HCT116 (cell line): ENCODE measurements around the gene CHID1. TPM values are rescaled to one million over a fixed set of nuclear protein-coding genes. Genes with fewer than 3 reads are reported as not detected.

Experiments used
- ATAC-seq: fragments of 200-7000 bp; cut with Tn5 transposase; 2 replicates; pipeline ENCODE4 v1.9.1; 2020; ENCODE audit warnings: mild to moderate bottlenecking, moderate library complexity
- BruUV-seq: library from RNA; stranded (reverse); fragments of 400-500 nt; replicated peaks from 2 replicates; lab custom pipeline; 2021; lab: Mats Ljungman, UMichigan
- CTCF ChIA-PET: fragments of 300-600 bp; sonication (Branson Sonifier 250); formaldehyde crosslinking; loops from one replicate; lab custom pipeline; 2021; ENCODE audit warnings: antibody characterized with exemption; lab: Charles Lee
- POLR2A ChIA-PET: fragments of 300-600, 350-600 bp; sonication (Branson Sonifier 250); formaldehyde crosslinking; loops from one replicate; lab custom pipeline; 2021; ENCODE audit warnings: antibody characterized with exemption; lab: Charles Lee
- RAD21 ChIA-PET, 2 experiments: fragments of 300-600 bp; sonication (Branson Sonifier 250); formaldehyde crosslinking; loops; one replicate each; lab custom pipeline; 2023; ENCODE audit warnings: low total read pairs in 2 of 2; ENCODE audit not compliant: uncharacterized antibody in 2 of 2, unreplicated experiment in 2 of 2, low non-redundant PET in 1 of 2; lab: Charles Lee
- DNase-seq: peaks from one replicate; pipeline ENCODE4 v3.0.0-alpha.2; 2010; ENCODE audit warnings: low read depth, low spot score
- H2AFZ ChIP-seq: fragments of 200-600 bp; shearing (Covaris generic), sonication (generic); 2 replicates; pipeline ENCODE4 v1.6.1; 2017; ENCODE audit warnings: low read depth, mixed run types, mixed read lengths, antibody characterized with exemption, low read length; ENCODE audit not compliant: poor library complexity, severe bottlenecking
- H3K27ac ChIP-seq: 2 replicates; pipeline ENCODE4 v1.5.1; 2012; ENCODE audit warnings: low read depth, low read length
- H3K27me3 ChIP-seq: fragments of 200-600 bp; sonication (generic); 2 replicates; pipeline ENCODE4 v1.6.1; 2016; ENCODE audit warnings: mixed run types, low read length, mixed read lengths; ENCODE audit not compliant: insufficient read depth
- H3K36me3 ChIP-seq, 2 experiments: fragments of 200-500 bp in 1 of 2; fragments of 200-600 bp in 1 of 2; sonication (Bioruptor generic) in 1 of 2; sonication (generic) in 1 of 2; 2 replicates each; pipeline versions ENCODE4 v1.5.1 to v1.6.1; 2014 to 2016; ENCODE audit warnings: low read length in 2 of 2, inconsistent platforms in 1 of 2, mixed read lengths in 1 of 2, mixed run types in 1 of 2; ENCODE audit not compliant: insufficient read depth in 2 of 2, control insufficient read depth in 1 of 2
- H3K4me1 ChIP-seq, 2 experiments: fragments of 200-600 bp in 1 of 2; sonication (generic) in 1 of 2; 2 replicates each; pipeline versions ENCODE4 v1.5.1 to v1.6.1; 2012 to 2017; ENCODE audit warnings: low read length in 2 of 2, inconsistent platforms in 1 of 2, mild to moderate bottlenecking in 1 of 2, mixed read lengths in 1 of 2, mixed run types in 1 of 2, moderate library complexity in 1 of 2; ENCODE audit not compliant: insufficient read depth in 2 of 2, control insufficient read depth in 1 of 2
- H3K4me2 ChIP-seq: fragments of 200-600 bp; sonication (generic); 2 replicates; pipeline ENCODE4 v1.6.1; 2017; ENCODE audit warnings: mixed run types, low read length, mixed read lengths
- H3K4me3 ChIP-seq, 2 experiments: fragments of 200-600 bp in 1 of 2; sonication (generic) in 1 of 2; replicated peaks in 1 of 2; 2 replicates each; pipeline ENCODE4 v1.5.1; 2011 to 2016; ENCODE audit warnings: low read length in 2 of 2, control low read depth in 1 of 2, low read depth in 1 of 2, mild to moderate bottlenecking in 1 of 2, mixed read lengths in 1 of 2, mixed run types in 1 of 2
- H3K79me2 ChIP-seq: fragments of 200-600 bp; sonication (generic); 2 replicates; pipeline ENCODE4 v1.6.1; 2017; ENCODE audit warnings: mild to moderate bottlenecking, mixed run types, low read length, moderate library complexity, mixed read lengths; ENCODE audit not compliant: insufficient read depth
- H3K9ac ChIP-seq: fragments of 200-600 bp; sonication (generic); 2 replicates; pipeline ENCODE4 v1.6.1; 2016; ENCODE audit warnings: low read length, mixed read lengths
- H3K9me2 ChIP-seq: fragments of 200-600 bp; sonication (generic), shearing (Covaris generic); 2 replicates; pipeline ENCODE4 v1.6.1; 2017; ENCODE audit warnings: mixed run types, mild to moderate bottlenecking, moderate library complexity; ENCODE audit not compliant: insufficient read depth
- H3K9me3 ChIP-seq, 2 experiments: fragments of 200-500 bp in 1 of 2; fragments of 200-600 bp in 1 of 2; sonication (Bioruptor generic) in 1 of 2; sonication (generic) in 1 of 2; 2 replicates each; pipeline ENCODE4 v1.6.1; 2014 to 2017; ENCODE audit warnings: low read length in 2 of 2, mixed read lengths in 2 of 2, inconsistent platforms in 1 of 2, low read depth in 1 of 2, mild to moderate bottlenecking in 1 of 2, mixed run types in 1 of 2, moderate library complexity in 1 of 2; ENCODE audit not compliant: control insufficient read depth in 1 of 2, insufficient read depth in 1 of 2
- H4K20me1 ChIP-seq: fragments of 200-600 bp; sonication (generic), shearing (Covaris generic); 2 replicates; pipeline ENCODE4 v1.6.1; 2017; ENCODE audit warnings: mixed run types, mild to moderate bottlenecking, moderate library complexity; ENCODE audit not compliant: insufficient read depth
- CBX3 ChIP-seq: IDR thresholded peaks from 2 replicates; pipeline ENCODE4 v1.6.1; 2012; ENCODE audit warnings: low read depth
- EGR1 ChIP-seq: IDR thresholded peaks from 2 replicates; pipeline ENCODE4 v1.6.1; 2012; ENCODE audit warnings: low read depth
- ELF1 ChIP-seq: IDR thresholded peaks from 2 replicates; pipeline ENCODE4 v1.6.1; 2012; ENCODE audit warnings: low read depth, borderline replicate concordance
- JUND ChIP-seq: IDR thresholded peaks from 2 replicates; pipeline ENCODE4 v1.6.1; 2012
- POLR2A ChIP-seq: IDR thresholded peaks from 2 replicates; pipeline ENCODE4 v1.7.0; 2011; ENCODE audit warnings: borderline replicate concordance; ENCODE audit not compliant: insufficient read depth, insufficient read length; ENCODE audit errors: extremely low read depth
- POLR2AphosphoS5 ChIP-seq: IDR thresholded peaks from 2 replicates; pipeline ENCODE4 v1.6.1; 2011; ENCODE audit warnings: mild to moderate bottlenecking, low read depth, low read length, moderate library complexity
- TCF7L2 ChIP-seq: IDR thresholded peaks from 2 replicates; pipeline ENCODE4 v1.7.0; 2011; ENCODE audit warnings: borderline replicate concordance, inconsistent platforms; ENCODE audit not compliant: insufficient read depth, insufficient read length; ENCODE audit errors: extremely low read depth
- ZFX ChIP-seq: fragments of 450-650 bp; IDR thresholded peaks from 2 replicates; pipeline ENCODE4 v1.6.1; 2017
- intact Hi-C: fragments of 100-400 bp; cut with micrococcal nuclease; formaldehyde crosslinking; loops from 2 replicates; pipeline ENCODE4 v1.10.0; 2022
- total RNA-seq: library from RNA; stranded (reverse); gene quantifications from one replicate; pipeline ENCODE4 v1.2.1, GENCODE V29; 2021; ENCODE audit not compliant: unreplicated experiment
- TF ChIP-seq, protein P1 (sequence below): IDR thresholded peaks from 2 replicates; pipeline ENCODE4 v1.6.1; 2011; ENCODE audit warnings: mild to moderate bottlenecking, low read length, moderate library complexity; ENCODE audit not compliant: insufficient replicate concordance; ENCODE audit errors: extremely low read depth

Gene CHID1
- total RNA-seq, 1 experiment from 2014 or later, result 102 TPM

DNA sequence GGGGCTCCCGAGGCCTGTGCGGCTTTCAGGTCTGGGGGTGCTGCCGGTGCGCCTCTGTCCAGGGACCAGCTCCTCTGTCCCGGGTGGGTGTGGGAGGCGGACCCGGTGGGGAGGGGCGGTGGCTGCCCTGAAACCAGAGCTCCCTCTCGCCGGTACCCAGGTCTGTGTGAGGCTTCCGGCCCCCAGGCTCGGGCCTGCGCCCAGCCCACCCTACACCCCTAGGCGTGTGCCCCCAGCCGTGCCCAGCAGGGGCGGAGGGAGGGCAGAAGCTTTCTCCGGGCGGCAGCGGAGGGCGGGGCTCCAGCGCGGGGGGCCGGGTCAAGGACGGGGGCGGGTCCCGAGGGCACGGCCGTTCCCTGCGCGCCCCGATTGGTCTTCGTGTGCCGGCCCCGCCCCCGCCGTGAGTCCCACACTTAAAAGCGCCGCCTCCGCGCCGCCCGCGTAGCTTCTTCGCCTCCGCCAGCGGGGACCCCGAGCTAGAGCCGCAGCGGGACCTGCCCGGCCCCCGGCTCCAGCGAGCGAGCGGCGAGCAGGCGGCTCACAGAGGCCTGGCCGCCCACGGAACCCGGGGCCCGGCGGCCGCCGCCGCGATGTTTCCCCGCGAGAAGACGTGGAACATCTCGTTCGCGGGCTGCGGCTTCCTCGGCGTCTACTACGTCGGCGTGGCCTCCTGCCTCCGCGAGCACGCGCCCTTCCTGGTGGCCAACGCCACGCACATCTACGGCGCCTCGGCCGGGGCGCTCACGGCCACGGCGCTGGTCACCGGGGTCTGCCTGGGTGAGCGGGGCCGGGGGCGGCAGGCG is 91.3 kb downstream of the CHID1 start:
- POLR2A ChIA-PET, result interaction anchor here (0.5 to 2.7 kb wide), 18 partner anchors 8 to 236 kb away, joined by 3 to 45 read pairs (median 6); partner anchors contain the start of genes CD151, CHID1, CRACR2B and POLR2L

More for the DNA sequence above, 91.3 kb downstream of the CHID1 start:
- no TSS peak for BruUV-seq
- RAD21 ChIA-PET, result interaction anchor here in 1 of 2 experiments (0.7 kb wide), 1 partner anchor 232 kb away, joined by 4 read pairs; no protein-coding TSS in a partner anchor
- no peaks in the 10 kb centered on the region for H3K9me3 ChIP-seq
- no peaks in the 10 kb centered on the region for H3K27me3 ChIP-seq
- H2AFZ ChIP-seq, result no peak overlapping the region
- H3K27ac ChIP-seq, result peak overlapping the region; percentile 81; the same call in 1 of the 2 replicates
- intact Hi-C loops, result no loop called here
- peaks cover 22% of the 10 kb centered on the region for H3K79me2 ChIP-seq
- CTCF ChIA-PET, result interaction anchor here (1.2 to 1.4 kb wide), 2 partner anchors 10 to 25 kb away, joined by 3 read pairs; partner anchors contain the start of gene RPLP2
- DNase-seq, result no peak
- H3K4me1 ChIP-seq, result peaks cover 26 to 40% of the 10 kb centered on the region in 2 experiments
- H3K4me3 ChIP-seq, result peak overlapping the region; percentile 65 to 77
- peak; percentile 53; the same call in 1 of the 2 replicates for TF ChIP-seq ZFX
- no peak for TF ChIP-seq ELF1
- TF ChIP-seq, protein P1, sequence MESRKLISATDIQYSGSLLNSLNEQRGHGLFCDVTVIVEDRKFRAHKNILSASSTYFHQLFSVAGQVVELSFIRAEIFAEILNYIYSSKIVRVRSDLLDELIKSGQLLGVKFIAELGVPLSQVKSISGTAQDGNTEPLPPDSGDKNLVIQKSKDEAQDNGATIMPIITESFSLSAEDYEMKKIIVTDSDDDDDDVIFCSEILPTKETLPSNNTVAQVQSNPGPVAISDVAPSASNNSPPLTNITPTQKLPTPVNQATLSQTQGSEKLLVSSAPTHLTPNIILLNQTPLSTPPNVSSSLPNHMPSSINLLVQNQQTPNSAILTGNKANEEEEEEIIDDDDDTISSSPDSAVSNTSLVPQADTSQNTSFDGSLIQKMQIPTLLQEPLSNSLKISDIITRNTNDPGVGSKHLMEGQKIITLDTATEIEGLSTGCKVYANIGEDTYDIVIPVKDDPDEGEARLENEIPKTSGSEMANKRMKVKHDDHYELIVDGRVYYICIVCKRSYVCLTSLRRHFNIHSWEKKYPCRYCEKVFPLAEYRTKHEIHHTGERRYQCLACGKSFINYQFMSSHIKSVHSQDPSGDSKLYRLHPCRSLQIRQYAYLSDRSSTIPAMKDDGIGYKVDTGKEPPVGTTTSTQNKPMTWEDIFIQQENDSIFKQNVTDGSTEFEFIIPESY, result no peak
- peak; percentile 86 for TF ChIP-seq POLR2A
- TF ChIP-seq POLR2AphosphoS5, result peak; percentile 93
- no peak for TF ChIP-seq EGR1
- TF ChIP-seq TCF7L2, result peak; percentile 82
- no peak for TF ChIP-seq CBX3
- TF ChIP-seq JUND, result no peak
- TF ChIP-seq, all 23 proteins: peak for 4
- ATAC-seq, result peak; percentile 75
- Histone ChIP-seq H3K36me3 (no peaks in the 10 kb centered on the region), H3K9ac (peak overlapping the region; percentile 90), H4K20me1 (no peaks in the 10 kb centered on the region), H3K4me2 (peak overlapping the region; percentile 81), H3K9me2 (no peaks in the 10 kb centered on the region)
